ENCODE data around the gene NDUFA5. TPM values are rescaled to one million over a fixed set of nuclear protein-coding genes. Genes with fewer than 3 reads are reported as not detected.
"Not testable (repeated sequence)": the region's sequence is repeated elsewhere in the genome, so short reads cannot be mapped to it uniquely, and the experiment has no call there.

NDUFA5 gene
- total and polyA plus RNA-seq, 10 donors, result 40.6 to 85.2 (median 54.2) TPM

- Histone ChIP-seq H3K4me1 (peaks cover 6 to 70% (median 38%) of the 10 kb centered on the region in 6 donors), H3K36me3 (peaks cover 0 to 70% (median 13%) of the 10 kb centered on the region in 6 donors), H3K27me3 (replicated peaks in 1 of 7) (no peaks in the 10 kb centered on the region), H3K27ac (no peak overlapping the region), H3K4me3 (no peak overlapping the region), H3K9me3 (peaks cover 0 to 4% (median 0%) of the 10 kb centered on the region in 8 donors)
- intact Hi-C loops (cut with DNase I; ENCODE audit: low total_unique reads), result no loop called here
- WGBS, 5 donors, result 84 to 94% (median 88%) methylated on average over 3 of the region's 3 CpGs
- TF ChIP-seq POLR2AphosphoS5 (IDR thresholded peaks at IDR 0.05) (no peak), POLR2A (IDR thresholded peaks at IDR 0.05) (no peak), CTCF (IDR thresholded peaks at IDR 0.05 in 8 of 11, conservative IDR thresholded peaks at IDR 0.05 in 3 of 11) (no peak)
- no peak for DNase-seq
Observed at GRCh38 chr7:123553159-123553558, 4.5 kb downstream of the NDUFA5 start.

GRCh38 chr7:123552641-123553040 lies 5.0 kb downstream of the NDUFA5 start:
- H3K4me1 ChIP-seq, result peaks cover 6 to 72% (median 40%) of the 10 kb centered on the region in 6 donors
- TF ChIP-seq CTCF (IDR thresholded peaks at IDR 0.05 in 8 of 11, conservative IDR thresholded peaks at IDR 0.05 in 3 of 11) (no peak), POLR2A (IDR thresholded peaks at IDR 0.05) (no peak), POLR2AphosphoS5 (IDR thresholded peaks at IDR 0.05) (no peak)
- H3K36me3 ChIP-seq, result peaks cover 0 to 75% (median 13%) of the 10 kb centered on the region in 6 donors
- H3K27ac ChIP-seq, result no peak overlapping the region
- DNase-seq, result no peak
- peaks cover 0 to 4% (median 0%) of the 10 kb centered on the region in 8 donors for H3K9me3 ChIP-seq
- no peaks in the 10 kb centered on the region for H3K27me3 ChIP-seq (replicated peaks in 1 of 7)
- 93 to 99% (median 97%) methylated on average over 2 of the region's 2 CpGs for WGBS, 5 donors
- no peak overlapping the region for H3K4me3 ChIP-seq
- intact Hi-C loops (cut with DNase I; ENCODE audit: low total_unique reads), result no loop called here

GRCh38 chr7:123552134-123552533 lies 5.5 kb downstream of the NDUFA5 start:
- H3K4me3 ChIP-seq; H3K27ac ChIP-seq; H3K9me3 ChIP-seq; intact Hi-C loops (cut with DNase I; ENCODE audit: low total_unique reads); H3K27me3 ChIP-seq (replicated peaks in 1 of 7); DNase-seq: not testable (repeated sequence)
- Histone ChIP-seq H3K4me1 (peaks cover 6 to 75% (median 39%) of the 10 kb centered on the region in 6 donors), H3K36me3 (peaks cover 0 to 80% (median 16%) of the 10 kb centered on the region in 6 donors)

DNA sequence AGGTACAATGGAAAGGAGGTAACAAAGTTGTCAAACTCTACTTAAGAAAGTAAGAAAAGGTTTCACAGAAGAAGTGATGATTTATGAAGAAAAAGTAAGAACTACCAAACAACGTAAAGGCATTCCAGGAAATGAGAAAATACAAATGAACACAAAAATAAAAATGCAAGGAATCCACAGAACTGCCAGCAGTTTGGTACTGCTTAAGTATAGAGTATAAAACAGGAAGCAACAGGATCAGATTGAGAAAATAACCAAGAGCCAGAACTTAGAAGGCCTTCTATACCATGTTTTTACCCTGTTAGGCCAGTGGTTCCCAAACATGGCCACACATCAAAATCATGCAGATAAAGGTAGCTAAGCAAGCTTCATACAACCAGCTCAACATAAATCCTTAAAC lies 9.2 kb downstream of the NDUFA5 start:
- H3K36me3 ChIP-seq, result peaks cover 0 to 84% (median 18%) of the 10 kb centered on the region in 6 donors
- intact Hi-C loops (cut with DNase I; ENCODE audit: low total_unique reads), result no loop called here
- 76 to 87% (median 80%) methylated on average over 1 of the region's 1 CpG for WGBS, 5 donors

GRCh38 chr7:123539871-123540270 lies 17.7 kb downstream of the NDUFA5 start:
- Histone ChIP-seq H3K27ac (no peak overlapping the region), H3K4me3 (no peak overlapping the region), H3K27me3 (replicated peaks in 1 of 7) (no peaks in the 10 kb centered on the region), H3K9me3 (no peaks in the 10 kb centered on the region), H3K4me1 (peaks cover 0 to 19% (median 6%) of the 10 kb centered on the region in 6 donors), H3K36me3 (peaks cover 0 to 37% (median 2%) of the 10 kb centered on the region in 6 donors)
- TF ChIP-seq POLR2A (IDR thresholded peaks at IDR 0.05) (no peak), POLR2AphosphoS5 (IDR thresholded peaks at IDR 0.05) (no peak), CTCF (IDR thresholded peaks at IDR 0.05 in 8 of 11, conservative IDR thresholded peaks at IDR 0.05 in 3 of 11) (no peak)
- WGBS, 5 donors, result 32 to 63% (median 42%) methylated on average over 1 of the region's 1 CpG
- intact Hi-C loops (cut with DNase I; ENCODE audit: low total_unique reads), result no loop called here
- DNase-seq, result no peak

More for the DNA sequence above, 9.2 kb downstream of the NDUFA5 start:
- no peak for DNase-seq
- peaks cover 0 to 4% (median 0%) of the 10 kb centered on the region in 8 donors for H3K9me3 ChIP-seq
- TF ChIP-seq POLR2A (IDR thresholded peaks at IDR 0.05) (no peak), POLR2AphosphoS5 (IDR thresholded peaks at IDR 0.05) (no peak)
- H3K4me1 ChIP-seq, result peaks cover 0 to 46% (median 5%) of the 10 kb centered on the region in 6 donors
- H3K27ac ChIP-seq, result no peak overlapping the region
- H3K4me3 ChIP-seq, result no peak overlapping the region
- no peaks in the 10 kb centered on the region for H3K27me3 ChIP-seq (replicated peaks in 1 of 7)
